Measurements from ENCODE around the gene EDRF1. TPM values are rescaled to one million over a fixed set of nuclear protein-coding genes. Genes with fewer than 3 reads are reported as not detected.

The EDRF1 gene
- total RNA-seq, 6 donors from 2014 or later: 12.0 to 47.1 (median 19.4) TPM

- no peaks in the 10 kb centered on the region for H3K27me3 ChIP-seq
- ATAC-seq (ENCODE audit: low FRiP score in 2 of 2): no peak
- H3K9me3 ChIP-seq: no peaks in the 10 kb centered on the region
- H3K27ac ChIP-seq: no peak overlapping the region
- no peaks in the 10 kb centered on the region for H3K4me1 ChIP-seq
- H3K4me3 ChIP-seq: no peak overlapping the region
- peak in 1 of 2 donors; percentile 22 for DNase-seq
- TF ChIP-seq EP300 (IDR thresholded peaks at IDR 0.05): no peak
- no peak for TF ChIP-seq POLR2AphosphoS5 (IDR thresholded peaks at IDR 0.05)
- TF ChIP-seq CTCF (IDR thresholded peaks at IDR 0.05): no peak
- TF ChIP-seq POLR2A (IDR thresholded peaks at IDR 0.05): no peak
- WGBS, 2 donors: 85 to 86% methylated on average over 12 of the region's 12 CpGs
- H3K36me3 ChIP-seq: peaks cover 4 to 24% (median 11%) of the 10 kb centered on the region in 4 donors
These were observed 49.7 kb downstream of the EDRF1 start for GRCh38 chr10:125769175-125769574.

- WGBS, 2 donors: 93 to 95% methylated on average over 5 of the region's 5 CpGs
- DNase-seq (no peak), ATAC-seq (ENCODE audit: low FRiP score in 2 of 2) (no peak)
- H3K36me3 ChIP-seq: peaks cover 0 to 9% (median under 1%) of the 10 kb centered on the region in 4 donors
- no peak overlapping the region for H3K27ac ChIP-seq
- TF ChIP-seq CTCF (IDR thresholded peaks at IDR 0.05) (no peak), POLR2A (IDR thresholded peaks at IDR 0.05) (no peak), POLR2AphosphoS5 (IDR thresholded peaks at IDR 0.05) (no peak), EP300 (IDR thresholded peaks at IDR 0.05) (no peak)
- H3K4me3 ChIP-seq: no peak overlapping the region
- H3K4me1 ChIP-seq: no peaks in the 10 kb centered on the region
- H3K9me3 ChIP-seq: no peaks in the 10 kb centered on the region
- H3K27me3 ChIP-seq: no peaks in the 10 kb centered on the region
These were observed 51.3 kb downstream of the EDRF1 start for GRCh38 chr10:125770844-125771243.

- ATAC-seq (ENCODE audit: low FRiP score in 2 of 2): no peak
- no peaks in the 10 kb centered on the region for H3K9me3 ChIP-seq
- no peak for DNase-seq
These were observed 52.8 kb downstream of the EDRF1 start for GRCh38 chr10:125772112-125772863.

GRCh38 chr10:125772864-125773180 lies 53.3 kb downstream of the EDRF1 start:
- no peak for DNase-seq
- TF ChIP-seq EP300 (IDR thresholded peaks at IDR 0.05) (no peak), POLR2AphosphoS5 (IDR thresholded peaks at IDR 0.05) (no peak), POLR2A (IDR thresholded peaks at IDR 0.05) (no peak), CTCF (IDR thresholded peaks at IDR 0.05) (no peak)
- 94% methylated on average over 11 of the region's 11 CpGs for whole genome bisulfite sequencing, 2 donors

More at GRCh38 chr10:125772112-125772863, 52.8 kb downstream of the EDRF1 start:
- 85 to 96% methylated on average over 10 to 28 of the region's 28 CpGs for WGBS, 2 donors
- Histone ChIP-seq H3K27ac (no peak overlapping the region), H3K4me3 (no peak overlapping the region), H3K27me3 (no peaks in the 10 kb centered on the region), H3K36me3 (no peaks in the 10 kb centered on the region), H3K4me1 (no peaks in the 10 kb centered on the region)
- no peak for TF ChIP-seq CTCF (IDR thresholded peaks at IDR 0.05)
- no peak for TF ChIP-seq EP300 (IDR thresholded peaks at IDR 0.05)
- no peak for TF ChIP-seq POLR2A (IDR thresholded peaks at IDR 0.05)
- no peak for TF ChIP-seq POLR2AphosphoS5 (IDR thresholded peaks at IDR 0.05)

More at GRCh38 chr10:125772864-125773180, 53.3 kb downstream of the EDRF1 start:
- H3K9me3 ChIP-seq: no peaks in the 10 kb centered on the region
- no peaks in the 10 kb centered on the region for H3K27me3 ChIP-seq
- H3K27ac ChIP-seq: no peak overlapping the region
- no peaks in the 10 kb centered on the region for H3K4me1 ChIP-seq
- no peak for ATAC-seq (ENCODE audit: low FRiP score in 2 of 2)
- no peaks in the 10 kb centered on the region for H3K36me3 ChIP-seq
- no peak overlapping the region for H3K4me3 ChIP-seq

All from upper lobe of left lung (tissue), 6 donors.